B cell (primary cell): Measurements from ENCODE around the gene NDUFB10. TPM values are rescaled to one million over a fixed set of nuclear protein-coding genes. Genes with fewer than 3 reads are reported as not detected.

Source experiments
- ATAC-seq: fragments of 200-7000 bp; cut with Tn5 transposase; one replicate; pipeline ENCODE4 v1.10.0; 2021; ENCODE audit warnings: low read depth, mild to moderate bottlenecking, moderate number of reproducible peaks, moderate library complexity
- CTCF ChIA-PET: fragments of 350-600 bp; sonication (Branson Sonifier 250); formaldehyde crosslinking; loops from one replicate; lab custom pipeline; 2021; ENCODE audit warnings: antibody characterized with exemption, inconsistent platforms; lab: Charles Lee
- POLR2A ChIA-PET: fragments of 350-600 bp; sonication (Branson Sonifier 250); formaldehyde crosslinking; loops from one replicate; lab custom pipeline; 2021; ENCODE audit warnings: antibody characterized with exemption; lab: Charles Lee
- DNase-seq: peaks from one replicate; pipeline ENCODE4 v3.0.0; 2013
- H2AFZ ChIP-seq: 2 replicates; pipeline ENCODE4 v1.6.1; 2012; ENCODE audit warnings: mild to moderate bottlenecking, low read depth, low read length; ENCODE audit not compliant: insufficient read depth, poor library complexity, severe bottlenecking
- H3K27ac ChIP-seq, 2 donors: 1 replicate in 1 of 2; 2 replicates in 1 of 2; pipeline ENCODE4 v1.5.1; 2012 to 2013; ENCODE audit warnings: low read length in 2 of 2, mild to moderate bottlenecking in 2 of 2, moderate library complexity in 1 of 2
- H3K27me3 ChIP-seq, 4 experiments: fragments of 200-600 bp in 1 of 4; sonication (generic) in 1 of 4; replicated peaks in 1 of 4; 1 replicate in 2 of 4; 2 replicates in 2 of 4; pipeline versions ENCODE4 v1.6.1 to v1.7.0; 2013 to 2016; ENCODE audit warnings: low read length in 3 of 4, mild to moderate bottlenecking in 2 of 4, mixed read lengths in 1 of 4, moderate library complexity in 1 of 4; ENCODE audit not compliant: insufficient read depth in 4 of 4, control insufficient read depth in 3 of 4; ENCODE audit errors: control extremely low read depth in 1 of 4
- H3K36me3 ChIP-seq, 2 experiments: replicated peaks in 1 of 2; 1 replicate in 1 of 2; 2 replicates in 1 of 2; pipeline versions ENCODE4 v1.6.1 to v1.7.1; 2013; ENCODE audit warnings: low read length in 1 of 2; ENCODE audit not compliant: insufficient read depth in 2 of 2, control insufficient read depth in 1 of 2; ENCODE audit errors: control extremely low read depth in 1 of 2, extremely low read depth in 1 of 2
- H3K4me1 ChIP-seq, 2 donors: fragments of 200-600 bp in 1 of 2; sonication (generic) in 1 of 2; 1 replicate in 1 of 2; 2 replicates in 1 of 2; pipeline versions ENCODE4 v1.5.1 to v1.6.1; 2013 to 2017; ENCODE audit warnings: low read length in 2 of 2; ENCODE audit not compliant: control insufficient read depth in 2 of 2, insufficient read depth in 2 of 2
- H3K4me2 ChIP-seq: replicated peaks from 2 replicates; pipeline ENCODE3; 2012; ENCODE audit warnings: mild to moderate bottlenecking, low read depth, low read length; ENCODE audit not compliant: poor library complexity, severe bottlenecking
- H3K4me3 ChIP-seq, 5 experiments: fragments of 200-600 bp in 1 of 5; sonication (generic) in 1 of 5; 1 replicate in 3 of 5; 2 replicates in 2 of 5; pipeline versions ENCODE4 v1.5.1 to v1.7.0; 2011 to 2016; ENCODE audit warnings: low read length in 4 of 5, mild to moderate bottlenecking in 4 of 5, low read depth in 2 of 5, control low read depth in 1 of 5, moderate library complexity in 1 of 5; ENCODE audit not compliant: insufficient read depth in 1 of 5; ENCODE audit errors: control extremely low read depth in 1 of 5, extremely low read depth in 1 of 5
- H3K79me2 ChIP-seq: fragments of 200-600 bp; sonication (generic); one replicate; pipeline ENCODE4 v1.6.0; 2016; ENCODE audit warnings: low read length; ENCODE audit not compliant: control insufficient read depth, insufficient read depth
- H3K9ac ChIP-seq: fragments of 200-600 bp; sonication (generic); 2 replicates; pipeline ENCODE4 v1.6.1; 2017; ENCODE audit warnings: mild to moderate bottlenecking, low read length, moderate library complexity
- H3K9me3 ChIP-seq, 3 donors: one replicate each; pipeline versions ENCODE4 v1.6.1 to v1.7.1; 2013; ENCODE audit warnings: low read length in 2 of 3; ENCODE audit not compliant: control insufficient read depth in 2 of 3, insufficient read depth in 1 of 3; ENCODE audit errors: control extremely low read depth in 1 of 3
- H4K20me1 ChIP-seq: 2 replicates; pipeline ENCODE4 v1.6.0; 2012; ENCODE audit warnings: mild to moderate bottlenecking, low read length; ENCODE audit not compliant: insufficient read depth, control insufficient read depth, poor library complexity, severe bottlenecking
- H3K27ac Mint-ChIP-seq: one replicate; pipeline ENCODE4 v1.8.0; 2021; ENCODE audit warnings: mixed read lengths
- H3K27me3 Mint-ChIP-seq: one replicate; pipeline ENCODE4 v1.8.0; 2021; ENCODE audit warnings: mixed read lengths
- H3K4me1 Mint-ChIP-seq: one replicate; pipeline ENCODE4 v1.8.0; 2021; ENCODE audit warnings: mixed read lengths
- H3K4me3 Mint-ChIP-seq: one replicate; pipeline ENCODE4 v1.8.0; 2021; ENCODE audit warnings: mixed read lengths
- H3K9me3 Mint-ChIP-seq: one replicate; pipeline ENCODE4 v1.8.0; 2022; ENCODE audit warnings: mixed read lengths; ENCODE audit not compliant: insufficient read depth
- EZH2 ChIP-seq: IDR thresholded peaks from 2 replicates; pipeline ENCODE4 v1.6.1; 2012; ENCODE audit warnings: borderline replicate concordance, low read depth, mild to moderate bottlenecking, moderate library complexity, low read length; ENCODE audit not compliant: insufficient read depth, poor library complexity, severe bottlenecking
- WGBS: methylation state at CpG from one replicate; pipeline ENCODE4 v1.1.5; 2013; ENCODE audit warnings: missing lambda C conversion rate; ENCODE audit not compliant: insufficient coverage; 5-methylcytosine and 5-hydroxymethylcytosine counted together
- intact Hi-C: fragments of 100-400 bp; cut with micrococcal nuclease; formaldehyde crosslinking; loops from one replicate; pipeline ENCODE4 v1.10.0; 2022
- polyA plus RNA-seq: library from polyadenylated mRNA; depleted of rRNA; stranded (reverse); fragments of >200 nt; gene quantifications from 2 replicates; pipeline ENCODE4 v1.2.3, GENCODE V29; 2012
- total RNA-seq, 2 donors: library from RNA; stranded (reverse); fragments of 120-200 nt in 1 of 2; gene quantifications; 1 replicate in 1 of 2; 2 replicates in 1 of 2; pipeline versions ENCODE4 v1.2.3 to v1.2.4, GENCODE V29; 2013 to 2022
- TF ChIP-seq, protein P1 (sequence below): fragments of 200-600 bp; IDR thresholded peaks from one replicate; pipeline ENCODE4 v1.8.0; 2022; ENCODE audit warnings: antibody characterized with exemption, mild to moderate bottlenecking

NDUFB10 gene
- total and polyA plus RNA-seq, 2 donors (not counting 1 experiment from before 2014, with no cell fraction given), result 70.4 to 92.6 TPM

DNA sequence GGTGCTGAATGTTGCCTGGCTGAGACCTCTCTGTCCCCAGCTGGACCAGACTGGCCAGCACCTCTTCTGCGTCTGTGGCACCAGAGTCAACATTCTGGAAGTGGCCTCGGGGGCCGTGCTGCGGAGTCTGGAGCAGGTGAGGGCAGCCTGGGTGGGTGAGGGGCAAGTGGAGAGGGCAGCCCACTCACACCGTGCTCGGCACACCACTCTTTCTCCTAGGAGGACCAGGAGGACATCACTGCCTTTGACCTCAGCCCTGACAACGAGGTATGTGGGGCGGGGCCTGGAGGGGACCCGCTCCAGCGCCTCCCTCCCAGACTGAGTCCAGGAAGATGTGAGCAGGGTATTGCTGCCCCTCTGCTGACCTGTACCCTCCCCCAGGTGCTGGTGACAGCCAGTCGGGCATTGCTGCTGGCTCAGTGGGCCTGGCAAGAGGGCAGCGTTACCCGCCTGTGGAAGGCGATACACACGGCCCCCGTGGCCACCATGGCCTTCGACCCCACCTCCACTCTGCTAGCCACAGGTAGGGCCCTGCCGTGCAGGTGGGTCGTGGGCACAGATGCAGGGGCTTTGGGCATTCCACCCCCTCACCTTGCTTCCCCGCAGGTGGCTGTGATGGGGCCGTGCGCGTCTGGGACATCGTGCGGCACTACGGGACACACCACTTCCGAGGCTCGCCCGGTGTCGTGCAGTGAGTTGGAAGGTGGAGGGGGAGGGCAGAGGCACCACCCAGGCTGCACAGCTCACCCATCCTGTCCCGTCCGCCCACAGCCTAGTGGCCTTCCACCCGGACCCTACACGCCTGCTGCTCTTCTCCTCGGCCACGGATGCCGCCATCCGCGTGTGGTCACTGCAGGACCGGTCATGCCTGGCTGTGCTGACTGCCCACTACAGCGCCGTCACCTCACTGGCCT lies 15.1 kb downstream of the NDUFB10 start:
- no peaks in the 10 kb centered on the region for H3K9me3 Mint-ChIP-seq
- H3K4me1 Mint-ChIP-seq, result peaks cover 21% of the 10 kb centered on the region
- DNase-seq (no peak), ATAC-seq (no peak)
- peaks cover 0 to 42% of the 10 kb centered on the region in 2 experiments for H3K36me3 ChIP-seq
- H3K4me3 ChIP-seq, result no peak overlapping the region
- peaks cover 0 to 30% (median 1%) of the 10 kb centered on the region in 4 experiments for H3K27me3 ChIP-seq
- H4K20me1 ChIP-seq, result peaks cover 48% of the 10 kb centered on the region
- H3K27ac Mint-ChIP-seq, result no peak overlapping the region
- intact Hi-C loops, result loop anchor here (5.0 kb wide), 1 partner anchor 267 kb away; the partner anchor contains the start of gene MAPK8IP3
- WGBS, result 98% methylated on average over 40 of the region's 42 CpGs
- H3K79me2 ChIP-seq, result peaks cover 40% of the 10 kb centered on the region
- H3K4me2 ChIP-seq, result no peak overlapping the region
- no peak overlapping the region for H3K27ac ChIP-seq
- H2AFZ ChIP-seq, result no peak overlapping the region
- H3K4me3 Mint-ChIP-seq, result peak overlapping the region; percentile 47
- H3K9ac ChIP-seq, result no peak overlapping the region
- H3K9me3 ChIP-seq, result peaks cover 0 to 4% (median 0%) of the 10 kb centered on the region in 3 donors
- no peaks in the 10 kb centered on the region for H3K27me3 Mint-ChIP-seq
- no peak for TF ChIP-seq EZH2
- ChIA-PET POLR2A (interaction anchor here (1.1 kb wide), 1 partner anchor 10 kb away, joined by 4 read pairs; the partner anchor contains the start of gene RPS2), CTCF (interaction anchor here (1.4 kb wide), 1 partner anchor 10 kb away, joined by 4 read pairs; the partner anchor contains the start of gene GFER)
- peaks cover 9 to 20% of the 10 kb centered on the region in 2 donors for H3K4me1 ChIP-seq

DNA sequence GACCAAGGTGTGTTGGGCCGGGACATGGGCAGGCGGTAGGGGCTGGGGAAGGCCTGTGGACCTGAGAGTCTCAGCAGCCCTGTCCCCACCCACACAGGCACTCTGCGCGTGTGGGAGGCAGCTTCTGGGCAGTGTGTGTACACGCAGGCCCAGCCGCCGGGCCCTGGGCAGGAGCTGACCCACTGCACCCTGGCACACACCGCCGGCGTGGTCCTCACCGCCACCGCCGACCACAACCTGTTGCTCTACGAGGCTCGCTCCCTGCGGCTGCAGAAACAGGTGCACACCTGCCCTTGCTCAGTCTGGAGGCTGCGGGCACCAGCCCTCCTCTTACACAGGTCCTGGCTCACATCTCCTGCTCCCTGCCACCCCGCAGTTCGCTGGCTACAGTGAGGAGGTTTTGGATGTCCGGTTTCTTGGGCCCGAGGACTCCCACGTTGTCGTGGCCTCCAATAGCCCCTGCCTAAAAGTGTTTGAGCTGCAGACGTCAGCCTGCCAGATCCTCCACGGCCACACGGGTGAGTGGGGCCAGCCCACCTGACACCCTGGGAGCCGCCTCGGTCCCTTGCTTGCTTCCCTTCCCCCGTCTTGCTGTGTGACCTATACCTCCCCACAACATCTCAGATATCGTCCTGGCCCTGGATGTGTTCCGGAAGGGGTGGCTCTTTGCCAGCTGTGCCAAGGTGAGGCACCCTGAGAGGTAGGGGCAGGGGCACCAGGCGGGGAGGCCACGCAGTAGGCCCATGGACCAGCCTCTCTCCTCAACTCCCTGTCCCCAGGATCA lies 16.3 kb downstream of the NDUFB10 start:
- Mint-ChIP-seq H3K9me3 (no peaks in the 10 kb centered on the region), H3K4me3 (no peak overlapping the region), H3K27me3 (no peaks in the 10 kb centered on the region), H3K4me1 (peaks cover 21% of the 10 kb centered on the region), H3K27ac (no peak overlapping the region)
- Histone ChIP-seq H3K27me3 (peaks cover 0 to 42% (median 7%) of the 10 kb centered on the region in 4 experiments), H3K9ac (no peak overlapping the region), H3K27ac (no peak overlapping the region), H3K9me3 (peaks cover 0 to 6% (median 0%) of the 10 kb centered on the region in 3 donors), H3K79me2 (peaks cover 40% of the 10 kb centered on the region), H2AFZ (no peak overlapping the region), H3K4me3 (no peak overlapping the region), H4K20me1 (peaks cover 48% of the 10 kb centered on the region), H3K4me1 (peaks cover 9 to 31% of the 10 kb centered on the region in 2 donors), H3K36me3 (peaks cover 0 to 42% of the 10 kb centered on the region in 2 experiments), H3K4me2 (no peak overlapping the region)
- no peak for DNase-seq
- 97% methylated on average over 31 of the region's 33 CpGs for WGBS
- intact Hi-C loops, result no loop called here
- ChIA-PET CTCF (no interaction called here), POLR2A (interaction anchor here (0.5 to 1.8 kb wide), 2 partner anchors 11 to 36 kb away, joined by 5 to 7 read pairs; partner anchors contain the start of gene RPS2)
- no peak for TF ChIP-seq EZH2
- TF ChIP-seq, protein P1, sequence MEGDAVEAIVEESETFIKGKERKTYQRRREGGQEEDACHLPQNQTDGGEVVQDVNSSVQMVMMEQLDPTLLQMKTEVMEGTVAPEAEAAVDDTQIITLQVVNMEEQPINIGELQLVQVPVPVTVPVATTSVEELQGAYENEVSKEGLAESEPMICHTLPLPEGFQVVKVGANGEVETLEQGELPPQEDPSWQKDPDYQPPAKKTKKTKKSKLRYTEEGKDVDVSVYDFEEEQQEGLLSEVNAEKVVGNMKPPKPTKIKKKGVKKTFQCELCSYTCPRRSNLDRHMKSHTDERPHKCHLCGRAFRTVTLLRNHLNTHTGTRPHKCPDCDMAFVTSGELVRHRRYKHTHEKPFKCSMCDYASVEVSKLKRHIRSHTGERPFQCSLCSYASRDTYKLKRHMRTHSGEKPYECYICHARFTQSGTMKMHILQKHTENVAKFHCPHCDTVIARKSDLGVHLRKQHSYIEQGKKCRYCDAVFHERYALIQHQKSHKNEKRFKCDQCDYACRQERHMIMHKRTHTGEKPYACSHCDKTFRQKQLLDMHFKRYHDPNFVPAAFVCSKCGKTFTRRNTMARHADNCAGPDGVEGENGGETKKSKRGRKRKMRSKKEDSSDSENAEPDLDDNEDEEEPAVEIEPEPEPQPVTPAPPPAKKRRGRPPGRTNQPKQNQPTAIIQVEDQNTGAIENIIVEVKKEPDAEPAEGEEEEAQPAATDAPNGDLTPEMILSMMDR, result no peak
- no peak for ATAC-seq
